ENCODE measurements around the gene OR4K1. TPM values are rescaled to one million over a fixed set of nuclear protein-coding genes. Genes with fewer than 3 reads are reported as not detected.

The OR4K1 gene
- total RNA-seq, 1 experiment from 2014 or later: not detected

- Histone ChIP-seq H3K4me1 (ENCODE audit: insufficient read depth, low read length) (no peaks in the 10 kb centered on the region), H3K9ac (ENCODE audit: low read length) (no peak overlapping the region), H3K9me2 (replicated peaks; ENCODE audit: low read length) (no peaks in the 10 kb centered on the region), H3K4me2 (ENCODE audit: low read length) (no peak overlapping the region), H3K27me3 (ENCODE audit: low read length) (no peaks in the 10 kb centered on the region), H2AFZ (ENCODE audit: low read length) (no peak overlapping the region), H3K27ac (ENCODE audit: low read length) (no peak overlapping the region), H3K4me3 (ENCODE audit: low read length) (no peak overlapping the region), H3K36me3 (ENCODE audit: low read depth, low read length) (no peaks in the 10 kb centered on the region), H3K9me3 (ENCODE audit: low read length) (no peaks in the 10 kb centered on the region), H3K79me2 (ENCODE audit: low read length) (no peaks in the 10 kb centered on the region), H3F3A (ENCODE audit: low read length, unreplicated experiment) (no peaks in the 10 kb centered on the region), H4K20me1 (ENCODE audit: low read length) (no peaks in the 10 kb centered on the region)
- CTCF ChIA-PET: no interaction called here
- ATAC-seq (no peak), DNase-seq (no peak)
- TF ChIP-seq CTCF (conservative IDR thresholded peaks at IDR 0.05; ENCODE audit: low read depth, low read length) (no peak), EZH2 (IDR thresholded peaks at IDR 0.05; ENCODE audit: low read length, unreplicated experiment) (no peak), EZH2phosphoT487 (IDR thresholded peaks at IDR 0.05; ENCODE audit: borderline replicate concordance, low read length) (no peak)
- BruUV-seq (replicated peaks): no TSS peak
- intact Hi-C loops (cut with micrococcal nuclease): no loop called here
- POLR2A ChIA-PET (ENCODE audit: unreplicated experiment): no interaction called here
Measured at GRCh38 chr14:19974844-19975243, 44.1 kb downstream of the OR4K1 start.

GRCh38 chr14:19975291-19975690, 44.6 kb downstream of the OR4K1 start, which contains the start of gene OR4K15:
Gene OR4K15, plus strand, starts transcription at chr14:19975591. Its CDS starts 0 bp downstream, at chr14:19975591.
- no peaks in the 10 kb centered on the region for H3K9me3 ChIP-seq (ENCODE audit: low read length)
- no peaks in the 10 kb centered on the region for H3K36me3 ChIP-seq (ENCODE audit: low read depth, low read length)
- H3K4me3 ChIP-seq (ENCODE audit: low read length): no peak within 1 kb of the TSS
- H3K27ac ChIP-seq (ENCODE audit: low read length): no peak within 1 kb of the TSS
- H3K4me2 ChIP-seq (ENCODE audit: low read length): no peak within 1 kb of the TSS
- ATAC-seq: no peak
- H4K20me1 ChIP-seq (ENCODE audit: low read length): no peaks in the 10 kb centered on the region
- intact Hi-C loops (cut with micrococcal nuclease): no loop called here
- no peaks in the 10 kb centered on the region for H3K9me2 ChIP-seq (replicated peaks; ENCODE audit: low read length)
- no peak for DNase-seq
- no peak within 1 kb of the TSS for H2AFZ ChIP-seq (ENCODE audit: low read length)
- no peaks in the 10 kb centered on the region for H3K79me2 ChIP-seq (ENCODE audit: low read length)
- no peak for TF ChIP-seq EZH2phosphoT487 (IDR thresholded peaks at IDR 0.05; ENCODE audit: borderline replicate concordance, low read length)
- no peak for TF ChIP-seq CTCF (conservative IDR thresholded peaks at IDR 0.05; ENCODE audit: low read depth, low read length)
- TF ChIP-seq EZH2 (IDR thresholded peaks at IDR 0.05; ENCODE audit: low read length, unreplicated experiment): no peak
- no peak within 1 kb of the TSS for H3K9ac ChIP-seq (ENCODE audit: low read length)
- BruUV-seq (replicated peaks): no TSS peak
- H3K4me1 ChIP-seq (ENCODE audit: insufficient read depth, low read length): no peaks in the 10 kb centered on the region
- ChIA-PET CTCF (no interaction called here), POLR2A (ENCODE audit: unreplicated experiment) (no interaction called here)
- H3K27me3 ChIP-seq (ENCODE audit: low read length): no peaks in the 10 kb centered on the region
- H3F3A ChIP-seq (ENCODE audit: low read length, unreplicated experiment): no peaks in the 10 kb centered on the region

Other genes starting within 250 kb of the OR4K1 start
- gene OR11H2, start 217.0 kb upstream of the OR4K1 start, total RNA-seq (2014; rRNA removed): not detected in 2 replicates
- not detected in 2 replicates for gene OR4Q3, start 187.3 kb upstream of the OR4K1 start, total RNA-seq (2014; rRNA removed)
- gene OR4M1, start 157.4 kb upstream of the OR4K1 start, total RNA-seq (2014; rRNA removed): not detected in 2 replicates
- gene OR4N2, start 127.1 kb upstream of the OR4K1 start, total RNA-seq (2014; rRNA removed): not detected in 2 replicates
- gene OR4K2, start 55.8 kb upstream of the OR4K1 start, total RNA-seq (2014; rRNA removed): not detected in 2 replicates
- not detected in 2 replicates for gene OR4K5, start 10.3 kb upstream of the OR4K1 start, total RNA-seq (2014; rRNA removed)
- gene OR4K15, start 44.7 kb downstream of the OR4K1 start, total RNA-seq (2014; rRNA removed): not detected in 2 replicates
- gene OR4Q2, start 71.2 kb downstream of the OR4K1 start, total RNA-seq (2014; rRNA removed): not detected in 2 replicates
- not detected in 2 replicates for gene OR4K14, start 88.4 kb downstream of the OR4K1 start, total RNA-seq (2014; rRNA removed)
- not detected in 2 replicates for gene OR4K13, start 105.1 kb downstream of the OR4K1 start, total RNA-seq (2014; rRNA removed)
- gene OR4L1, start 129.1 kb downstream of the OR4K1 start, total RNA-seq (2014; rRNA removed): not detected in 2 replicates
- gene OR4K17, start 179.8 kb downstream of the OR4K1 start, total RNA-seq (2014; rRNA removed): not detected in 2 replicates
- not detected in 2 replicates for gene OR4N5, start 207.9 kb downstream of the OR4K1 start, total RNA-seq (2014; rRNA removed)

Measured in PC-3 (cell line).